Measurements from ENCODE around the gene REXO1. TPM values are rescaled to one million over a fixed set of nuclear protein-coding genes. Genes with fewer than 3 reads are reported as not detected.

Gene REXO1
- total RNA-seq, 1 experiment from 2014 or later, result 9.0 TPM

DNA sequence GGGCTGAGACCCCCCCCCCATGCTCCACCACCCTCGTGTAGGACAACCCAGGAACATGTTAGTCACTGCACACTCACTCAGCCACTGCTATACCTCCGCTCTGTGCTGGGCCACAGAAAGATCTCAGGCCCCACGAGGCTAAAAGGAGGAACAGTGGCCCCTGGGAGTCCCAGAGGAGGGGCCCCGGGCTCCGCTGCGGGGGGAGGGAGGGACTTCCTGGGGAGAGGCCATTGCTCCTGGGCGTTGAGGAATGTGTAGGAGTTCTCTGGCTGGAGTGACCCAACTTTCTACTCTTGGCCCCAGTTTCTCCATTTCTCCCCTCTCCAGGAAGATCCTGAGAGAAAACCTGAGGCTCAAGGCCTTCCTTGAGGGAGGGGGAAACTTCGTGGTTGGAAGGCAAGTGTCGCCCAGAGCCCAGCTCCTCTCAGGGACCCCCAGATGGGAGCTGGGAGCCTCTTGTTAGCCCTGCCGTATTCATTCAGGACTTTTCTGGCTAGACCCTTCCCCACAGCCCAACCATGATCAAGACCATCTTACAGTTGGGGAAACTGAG, 81.4 kb downstream of the REXO1 start:
- no peak for DNase-seq (ENCODE audit: low read depth)

DNA sequence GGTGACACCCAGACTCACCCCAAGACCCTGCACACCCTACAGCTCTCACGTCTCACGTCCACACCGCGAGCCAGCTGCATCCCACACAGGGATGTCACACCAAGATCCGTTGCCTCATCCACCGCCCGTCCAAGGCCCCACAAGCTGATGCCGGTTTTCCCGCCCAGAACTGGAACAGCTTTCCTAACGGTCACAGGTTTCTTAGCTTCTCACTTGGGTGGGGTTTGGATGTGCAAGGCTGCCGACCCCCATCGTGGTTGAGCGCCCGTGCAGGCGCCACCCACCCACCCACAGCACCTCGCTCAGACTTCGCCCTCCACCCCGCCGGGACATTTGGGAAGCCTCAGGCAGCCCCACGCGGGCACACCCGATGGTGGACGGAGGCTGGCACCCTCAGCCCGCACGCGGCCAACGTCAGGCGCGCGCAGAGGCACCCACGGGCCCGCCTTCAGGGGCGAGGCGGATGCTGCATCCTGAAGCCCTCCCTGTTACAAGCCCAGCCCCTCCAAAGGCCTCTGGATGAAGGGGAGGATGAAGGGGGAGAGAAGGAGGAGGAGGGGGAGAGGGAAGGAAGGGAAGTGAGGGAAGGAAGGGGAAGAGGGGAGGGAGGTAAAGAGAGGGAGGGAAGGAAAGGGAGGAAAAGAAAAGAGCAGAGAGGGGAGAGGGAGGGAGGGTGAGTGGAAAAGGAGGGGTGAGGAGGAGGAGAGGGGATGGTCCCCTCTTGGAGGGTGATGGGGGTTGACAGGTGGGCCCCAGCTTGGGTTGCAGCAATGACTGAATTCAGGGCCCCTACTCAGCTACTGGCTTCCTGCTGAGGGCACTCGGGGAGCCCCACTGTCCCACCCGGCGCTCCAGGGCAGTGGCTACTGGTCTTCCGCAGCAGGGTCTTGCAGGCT, 82.1 kb downstream of the REXO1 start:
- DNase-seq (ENCODE audit: low read depth), result no peak

Other genes starting within 250 kb of the REXO1 start
- 59.9 and 60.0 TPM in 2 replicates for gene UQCR11, start 243.0 kb downstream of the REXO1 start, total RNA-seq (2014; rRNA removed)
- gene TCF3, start 195.9 kb downstream of the REXO1 start, total RNA-seq (2014; rRNA removed), result 150 and 183 TPM in 2 replicates
- gene ONECUT3, start 95.0 kb downstream of the REXO1 start, total RNA-seq (2014; rRNA removed), result 0.06 TPM in 1 of 2 replicates, not detected in the other
- gene ATP8B3, start 36.2 kb downstream of the REXO1 start, total RNA-seq (2014; rRNA removed), result 4.9 and 6.5 TPM in 2 replicates
- 9.4 and 13.6 TPM in 2 replicates for gene KLF16, start 15.1 kb upstream of the REXO1 start, total RNA-seq (2014; rRNA removed)
- 118 and 132 TPM in 2 replicates for gene ABHD17A, start 37.0 kb upstream of the REXO1 start, total RNA-seq (2014; rRNA removed)
- gene ADAT3, start 56.9 kb upstream of the REXO1 start, total RNA-seq (2014; rRNA removed), result 6.0 and 7.6 TPM in 2 replicates
- gene SCAMP4, start 56.9 kb upstream of the REXO1 start, total RNA-seq (2014; rRNA removed), result 105 and 147 TPM in 2 replicates
- 96.0 and 103 TPM in 2 replicates for gene CSNK1G2, start 92.7 kb upstream of the REXO1 start, total RNA-seq (2014; rRNA removed)
- gene BTBD2, start 167.2 kb upstream of the REXO1 start, total RNA-seq (2014; rRNA removed), result 69.4 and 76.1 TPM in 2 replicates
- gene MKNK2, start 202.8 kb upstream of the REXO1 start, total RNA-seq (2014; rRNA removed), result 44.0 and 49.5 TPM in 2 replicates
- 26.5 and 33.9 TPM in 2 replicates for gene MOB3A, start 247.8 kb upstream of the REXO1 start, total RNA-seq (2014; rRNA removed)
- gene IZUMO4, start 248.4 kb upstream of the REXO1 start, total RNA-seq (2014; rRNA removed), result 0.83 and 1.2 TPM in 2 replicates

All from LHCN-M2 (cell line).